Measurements from ENCODE around the gene DNHD1. TPM values are rescaled to one million over a fixed set of nuclear protein-coding genes. Genes with fewer than 3 reads are reported as not detected.
A peak's percentile ranks its signal among the peaks of the same experiment; 100 is the strongest.

The DNHD1 gene
- total RNA-seq, 1 experiment from 2014 or later, result 11.5 TPM

DNA sequence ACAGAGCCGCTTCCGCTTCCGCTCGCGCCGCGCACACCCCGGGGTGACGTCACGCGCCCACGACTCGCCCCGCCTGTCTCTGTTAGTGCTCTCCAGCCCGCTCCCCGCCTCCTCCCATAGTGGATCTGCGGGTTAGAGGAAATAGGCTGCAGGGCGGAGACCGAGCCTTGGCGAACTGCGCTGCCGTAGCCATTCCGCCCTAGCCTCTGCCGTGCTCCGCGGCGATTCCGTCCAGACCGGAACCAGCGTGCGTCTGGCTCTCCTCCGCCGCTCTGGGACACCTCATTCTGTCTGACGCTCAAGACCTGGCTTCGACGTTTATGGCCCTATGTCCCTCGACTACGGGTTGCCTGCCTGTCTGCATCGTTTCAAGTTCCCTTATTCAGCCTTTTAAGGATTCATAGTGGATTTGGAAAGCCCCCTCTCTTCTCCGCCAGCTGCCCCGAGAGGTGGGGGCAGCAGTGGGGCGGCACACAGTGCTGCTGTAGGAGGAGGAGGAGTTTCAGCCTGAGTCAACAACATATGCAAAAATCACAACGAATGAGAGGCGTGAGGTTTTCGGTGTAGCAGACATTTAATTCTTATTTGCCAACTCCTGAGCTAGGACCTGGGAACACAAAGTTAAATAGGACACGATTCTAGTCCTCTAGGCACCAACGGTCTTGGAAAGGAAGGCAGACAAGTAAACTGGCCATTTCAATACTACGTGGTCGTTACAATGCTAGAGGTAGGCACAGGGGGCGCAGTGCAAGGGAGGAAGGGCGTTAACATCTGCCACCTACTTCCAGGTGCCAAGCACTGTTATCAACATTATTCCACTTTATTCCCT lies 115.3 kb downstream of the DNHD1 start, which contains the start of gene TAF10 (continued):
- TF ChIP-seq PRRX2 (CRISPR knock-in tag; IDR thresholded peaks at IDR 0.05) (no peak; the same call in 1 of the 2 replicates), FOXJ3 (CRISPR knock-in tag; IDR thresholded peaks at IDR 0.05; ENCODE audit: borderline replicate concordance) (no peak), RORB (CRISPR knock-in tag; IDR thresholded peaks at IDR 0.05) (no peak), EMX1 (CRISPR knock-in tag; IDR thresholded peaks at IDR 0.05) (no peak; the same call in 1 of the 2 replicates), ETV6 (CRISPR knock-in tag; IDR thresholded peaks at IDR 0.05) (peak; percentile 80; the same call in 1 of the 2 replicates), SMAD3 (CRISPR knock-in tag; IDR thresholded peaks at IDR 0.05; ENCODE audit: borderline replicate concordance) (no peak; the same call in 1 of the 2 replicates), FOXP1 (CRISPR knock-in tag; IDR thresholded peaks at IDR 0.05; ENCODE audit: borderline replicate concordance) (0 out of 2 replicates have a peak, but pooled peaks have one; percentile 22), RELA (CRISPR knock-in tag; IDR thresholded peaks at IDR 0.05; ENCODE audit: borderline replicate concordance) (peak; percentile 88; the same call in 1 of the 2 replicates), IRF2 (CRISPR knock-in tag; IDR thresholded peaks at IDR 0.05; ENCODE audit: borderline replicate concordance, low read depth) (no peak), ZBTB21 (CRISPR knock-in tag; IDR thresholded peaks at IDR 0.05; ENCODE audit: borderline replicate concordance) (peak; percentile 90), ZNF416 (CRISPR knock-in tag; IDR thresholded peaks at IDR 0.05) (no peak; the same call in 1 of the 2 replicates), SP1 (CRISPR knock-in tag; conservative IDR thresholded peaks at IDR 0.05) (peak; percentile 87), SMAD4 (CRISPR knock-in tag; IDR thresholded peaks at IDR 0.05) (no peak), ZNF317 (CRISPR knock-in tag; IDR thresholded peaks at IDR 0.05; ENCODE audit: borderline replicate concordance, low read depth) (no peak)
- TF ChIP-seq, protein P1, sequence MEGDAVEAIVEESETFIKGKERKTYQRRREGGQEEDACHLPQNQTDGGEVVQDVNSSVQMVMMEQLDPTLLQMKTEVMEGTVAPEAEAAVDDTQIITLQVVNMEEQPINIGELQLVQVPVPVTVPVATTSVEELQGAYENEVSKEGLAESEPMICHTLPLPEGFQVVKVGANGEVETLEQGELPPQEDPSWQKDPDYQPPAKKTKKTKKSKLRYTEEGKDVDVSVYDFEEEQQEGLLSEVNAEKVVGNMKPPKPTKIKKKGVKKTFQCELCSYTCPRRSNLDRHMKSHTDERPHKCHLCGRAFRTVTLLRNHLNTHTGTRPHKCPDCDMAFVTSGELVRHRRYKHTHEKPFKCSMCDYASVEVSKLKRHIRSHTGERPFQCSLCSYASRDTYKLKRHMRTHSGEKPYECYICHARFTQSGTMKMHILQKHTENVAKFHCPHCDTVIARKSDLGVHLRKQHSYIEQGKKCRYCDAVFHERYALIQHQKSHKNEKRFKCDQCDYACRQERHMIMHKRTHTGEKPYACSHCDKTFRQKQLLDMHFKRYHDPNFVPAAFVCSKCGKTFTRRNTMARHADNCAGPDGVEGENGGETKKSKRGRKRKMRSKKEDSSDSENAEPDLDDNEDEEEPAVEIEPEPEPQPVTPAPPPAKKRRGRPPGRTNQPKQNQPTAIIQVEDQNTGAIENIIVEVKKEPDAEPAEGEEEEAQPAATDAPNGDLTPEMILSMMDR (IDR thresholded peaks at IDR 0.05), result no peak
- TF ChIP-seq, protein P2, sequence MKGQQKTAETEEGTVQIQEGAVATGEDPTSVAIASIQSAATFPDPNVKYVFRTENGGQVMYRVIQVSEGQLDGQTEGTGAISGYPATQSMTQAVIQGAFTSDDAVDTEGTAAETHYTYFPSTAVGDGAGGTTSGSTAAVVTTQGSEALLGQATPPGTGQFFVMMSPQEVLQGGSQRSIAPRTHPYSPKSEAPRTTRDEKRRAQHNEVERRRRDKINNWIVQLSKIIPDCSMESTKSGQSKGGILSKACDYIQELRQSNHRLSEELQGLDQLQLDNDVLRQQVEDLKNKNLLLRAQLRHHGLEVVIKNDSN (CRISPR knock-in tag; IDR thresholded peaks at IDR 0.05), result peak; percentile 50; the same call in 1 of the 2 replicates
- TF ChIP-seq, protein P3, sequence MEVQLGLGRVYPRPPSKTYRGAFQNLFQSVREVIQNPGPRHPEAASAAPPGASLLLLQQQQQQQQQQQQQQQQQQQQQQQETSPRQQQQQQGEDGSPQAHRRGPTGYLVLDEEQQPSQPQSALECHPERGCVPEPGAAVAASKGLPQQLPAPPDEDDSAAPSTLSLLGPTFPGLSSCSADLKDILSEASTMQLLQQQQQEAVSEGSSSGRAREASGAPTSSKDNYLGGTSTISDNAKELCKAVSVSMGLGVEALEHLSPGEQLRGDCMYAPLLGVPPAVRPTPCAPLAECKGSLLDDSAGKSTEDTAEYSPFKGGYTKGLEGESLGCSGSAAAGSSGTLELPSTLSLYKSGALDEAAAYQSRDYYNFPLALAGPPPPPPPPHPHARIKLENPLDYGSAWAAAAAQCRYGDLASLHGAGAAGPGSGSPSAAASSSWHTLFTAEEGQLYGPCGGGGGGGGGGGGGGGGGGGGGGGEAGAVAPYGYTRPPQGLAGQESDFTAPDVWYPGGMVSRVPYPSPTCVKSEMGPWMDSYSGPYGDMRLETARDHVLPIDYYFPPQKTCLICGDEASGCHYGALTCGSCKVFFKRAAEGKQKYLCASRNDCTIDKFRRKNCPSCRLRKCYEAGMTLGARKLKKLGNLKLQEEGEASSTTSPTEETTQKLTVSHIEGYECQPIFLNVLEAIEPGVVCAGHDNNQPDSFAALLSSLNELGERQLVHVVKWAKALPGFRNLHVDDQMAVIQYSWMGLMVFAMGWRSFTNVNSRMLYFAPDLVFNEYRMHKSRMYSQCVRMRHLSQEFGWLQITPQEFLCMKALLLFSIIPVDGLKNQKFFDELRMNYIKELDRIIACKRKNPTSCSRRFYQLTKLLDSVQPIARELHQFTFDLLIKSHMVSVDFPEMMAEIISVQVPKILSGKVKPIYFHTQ (CRISPR knock-in tag; IDR thresholded peaks at IDR 0.05), result no peak
- TF ChIP-seq, protein P4, sequence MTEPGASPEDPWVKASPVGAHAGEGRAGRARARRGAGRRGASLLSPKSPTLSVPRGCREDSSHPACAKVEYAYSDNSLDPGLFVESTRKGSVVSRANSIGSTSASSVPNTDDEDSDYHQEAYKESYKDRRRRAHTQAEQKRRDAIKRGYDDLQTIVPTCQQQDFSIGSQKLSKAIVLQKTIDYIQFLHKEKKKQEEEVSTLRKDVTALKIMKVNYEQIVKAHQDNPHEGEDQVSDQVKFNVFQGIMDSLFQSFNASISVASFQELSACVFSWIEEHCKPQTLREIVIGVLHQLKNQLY (CRISPR knock-in tag; IDR thresholded peaks at IDR 0.05), result no peak
- TF ChIP-seq, protein P5, sequence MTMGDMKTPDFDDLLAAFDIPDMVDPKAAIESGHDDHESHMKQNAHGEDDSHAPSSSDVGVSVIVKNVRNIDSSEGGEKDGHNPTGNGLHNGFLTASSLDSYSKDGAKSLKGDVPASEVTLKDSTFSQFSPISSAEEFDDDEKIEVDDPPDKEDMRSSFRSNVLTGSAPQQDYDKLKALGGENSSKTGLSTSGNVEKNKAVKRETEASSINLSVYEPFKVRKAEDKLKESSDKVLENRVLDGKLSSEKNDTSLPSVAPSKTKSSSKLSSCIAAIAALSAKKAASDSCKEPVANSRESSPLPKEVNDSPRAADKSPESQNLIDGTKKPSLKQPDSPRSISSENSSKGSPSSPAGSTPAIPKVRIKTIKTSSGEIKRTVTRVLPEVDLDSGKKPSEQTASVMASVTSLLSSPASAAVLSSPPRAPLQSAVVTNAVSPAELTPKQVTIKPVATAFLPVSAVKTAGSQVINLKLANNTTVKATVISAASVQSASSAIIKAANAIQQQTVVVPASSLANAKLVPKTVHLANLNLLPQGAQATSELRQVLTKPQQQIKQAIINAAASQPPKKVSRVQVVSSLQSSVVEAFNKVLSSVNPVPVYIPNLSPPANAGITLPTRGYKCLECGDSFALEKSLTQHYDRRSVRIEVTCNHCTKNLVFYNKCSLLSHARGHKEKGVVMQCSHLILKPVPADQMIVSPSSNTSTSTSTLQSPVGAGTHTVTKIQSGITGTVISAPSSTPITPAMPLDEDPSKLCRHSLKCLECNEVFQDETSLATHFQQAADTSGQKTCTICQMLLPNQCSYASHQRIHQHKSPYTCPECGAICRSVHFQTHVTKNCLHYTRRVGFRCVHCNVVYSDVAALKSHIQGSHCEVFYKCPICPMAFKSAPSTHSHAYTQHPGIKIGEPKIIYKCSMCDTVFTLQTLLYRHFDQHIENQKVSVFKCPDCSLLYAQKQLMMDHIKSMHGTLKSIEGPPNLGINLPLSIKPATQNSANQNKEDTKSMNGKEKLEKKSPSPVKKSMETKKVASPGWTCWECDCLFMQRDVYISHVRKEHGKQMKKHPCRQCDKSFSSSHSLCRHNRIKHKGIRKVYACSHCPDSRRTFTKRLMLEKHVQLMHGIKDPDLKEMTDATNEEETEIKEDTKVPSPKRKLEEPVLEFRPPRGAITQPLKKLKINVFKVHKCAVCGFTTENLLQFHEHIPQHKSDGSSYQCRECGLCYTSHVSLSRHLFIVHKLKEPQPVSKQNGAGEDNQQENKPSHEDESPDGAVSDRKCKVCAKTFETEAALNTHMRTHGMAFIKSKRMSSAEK (CRISPR knock-in tag; IDR thresholded peaks at IDR 0.05; ENCODE audit: borderline replicate concordance), result 0 out of 2 replicates have a peak, but pooled peaks have one; percentile 10
- TF ChIP-seq, protein P6, sequence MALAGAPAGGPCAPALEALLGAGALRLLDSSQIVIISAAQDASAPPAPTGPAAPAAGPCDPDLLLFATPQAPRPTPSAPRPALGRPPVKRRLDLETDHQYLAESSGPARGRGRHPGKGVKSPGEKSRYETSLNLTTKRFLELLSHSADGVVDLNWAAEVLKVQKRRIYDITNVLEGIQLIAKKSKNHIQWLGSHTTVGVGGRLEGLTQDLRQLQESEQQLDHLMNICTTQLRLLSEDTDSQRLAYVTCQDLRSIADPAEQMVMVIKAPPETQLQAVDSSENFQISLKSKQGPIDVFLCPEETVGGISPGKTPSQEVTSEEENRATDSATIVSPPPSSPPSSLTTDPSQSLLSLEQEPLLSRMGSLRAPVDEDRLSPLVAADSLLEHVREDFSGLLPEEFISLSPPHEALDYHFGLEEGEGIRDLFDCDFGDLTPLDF (CRISPR knock-in tag; IDR thresholded peaks at IDR 0.05), result no peak; the same call in 1 of the 2 replicates
- TF ChIP-seq, protein P7, sequence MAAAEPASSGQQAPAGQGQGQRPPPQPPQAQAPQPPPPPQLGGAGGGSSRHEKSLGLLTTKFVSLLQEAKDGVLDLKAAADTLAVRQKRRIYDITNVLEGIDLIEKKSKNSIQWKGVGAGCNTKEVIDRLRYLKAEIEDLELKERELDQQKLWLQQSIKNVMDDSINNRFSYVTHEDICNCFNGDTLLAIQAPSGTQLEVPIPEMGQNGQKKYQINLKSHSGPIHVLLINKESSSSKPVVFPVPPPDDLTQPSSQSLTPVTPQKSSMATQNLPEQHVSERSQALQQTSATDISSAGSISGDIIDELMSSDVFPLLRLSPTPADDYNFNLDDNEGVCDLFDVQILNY (CRISPR knock-in tag; IDR thresholded peaks at IDR 0.05), result no peak
- TF ChIP-seq, protein P8, sequence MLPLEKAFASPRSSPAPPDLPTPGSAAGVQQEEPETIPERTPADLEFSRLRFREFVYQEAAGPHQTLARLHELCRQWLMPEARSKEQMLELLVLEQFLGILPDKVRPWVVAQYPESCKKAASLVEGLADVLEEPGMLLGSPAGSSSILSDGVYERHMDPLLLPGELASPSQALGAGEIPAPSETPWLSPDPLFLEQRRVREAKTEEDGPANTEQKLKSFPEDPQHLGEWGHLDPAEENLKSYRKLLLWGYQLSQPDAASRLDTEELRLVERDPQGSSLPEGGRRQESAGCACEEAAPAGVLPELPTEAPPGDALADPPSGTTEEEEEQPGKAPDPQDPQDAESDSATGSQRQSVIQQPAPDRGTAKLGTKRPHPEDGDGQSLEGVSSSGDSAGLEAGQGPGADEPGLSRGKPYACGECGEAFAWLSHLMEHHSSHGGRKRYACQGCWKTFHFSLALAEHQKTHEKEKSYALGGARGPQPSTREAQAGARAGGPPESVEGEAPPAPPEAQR (CRISPR knock-in tag; IDR thresholded peaks at IDR 0.05), result no peak
- TF ChIP-seq, protein P9, sequence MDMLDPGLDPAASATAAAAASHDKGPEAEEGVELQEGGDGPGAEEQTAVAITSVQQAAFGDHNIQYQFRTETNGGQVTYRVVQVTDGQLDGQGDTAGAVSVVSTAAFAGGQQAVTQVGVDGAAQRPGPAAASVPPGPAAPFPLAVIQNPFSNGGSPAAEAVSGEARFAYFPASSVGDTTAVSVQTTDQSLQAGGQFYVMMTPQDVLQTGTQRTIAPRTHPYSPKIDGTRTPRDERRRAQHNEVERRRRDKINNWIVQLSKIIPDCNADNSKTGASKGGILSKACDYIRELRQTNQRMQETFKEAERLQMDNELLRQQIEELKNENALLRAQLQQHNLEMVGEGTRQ (CRISPR knock-in tag; IDR thresholded peaks at IDR 0.05), result peak; percentile 57
